ENCODE results near the gene NME8. TPM values are rescaled to one million over a fixed set of nuclear protein-coding genes. Genes with fewer than 3 reads are reported as not detected.

The NME8 gene
- total and polyA plus RNA-seq, 4 donors = 0.59 TPM; not detected in 3

DNA sequence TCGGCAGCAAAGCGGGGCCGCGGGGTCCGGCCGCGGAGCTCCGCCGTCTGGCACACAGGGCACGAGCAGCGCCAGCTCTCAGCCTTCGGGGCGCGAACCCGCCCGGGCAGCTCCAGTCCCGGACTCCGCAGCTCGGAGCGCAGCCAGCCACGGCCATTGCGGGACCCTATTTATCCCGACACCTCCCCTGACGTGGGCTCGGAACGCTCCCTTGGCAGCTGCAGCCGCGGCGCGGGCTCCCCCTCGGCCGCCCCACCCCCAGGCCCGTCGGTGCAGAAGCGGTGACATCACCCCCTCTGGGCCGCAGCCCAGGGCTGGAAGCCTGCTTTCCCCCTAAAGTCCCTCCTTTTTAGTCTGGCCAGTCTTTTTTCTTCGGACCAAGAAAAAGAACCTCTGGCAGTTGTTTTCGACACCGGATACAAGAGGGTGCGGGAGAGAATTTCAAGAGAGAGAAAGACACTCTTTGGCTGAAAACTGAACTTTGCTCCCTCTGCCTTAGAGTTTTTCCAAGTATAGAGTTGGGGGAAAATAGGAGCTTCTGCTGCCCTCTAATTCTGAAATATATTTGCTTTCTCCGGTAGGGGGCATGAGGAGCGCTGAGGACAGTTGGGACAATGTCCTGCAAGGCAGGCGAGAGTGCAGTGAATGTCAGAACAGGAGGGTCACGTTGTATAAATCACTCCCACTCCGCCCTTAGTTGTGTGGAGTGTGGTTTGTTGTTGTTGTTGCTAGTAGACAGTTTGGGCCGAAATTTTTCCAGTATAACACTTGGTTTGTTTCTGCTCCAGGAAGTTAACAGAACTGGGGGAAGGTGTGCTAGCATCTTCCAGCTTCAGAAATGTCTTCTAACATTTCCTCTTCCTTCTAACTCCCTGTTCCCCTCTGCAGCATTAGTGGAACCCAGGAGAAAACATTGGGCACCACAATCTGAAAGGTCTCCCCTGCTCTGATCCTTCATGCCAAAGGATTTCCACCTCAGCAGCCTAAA is 68.6 kb downstream of the NME8 start, which contains the start of gene SFRP4:
Gene SFRP4 (minus strand): TSS at position 145 of the 988 bp plus-strand sequence. CDS start 280 bp downstream, outside the sequence.
- peak within 1 kb of the TSS; percentile 68 for H3K4me3 ChIP-seq (ENCODE audit: low read depth, low read length)
- peak in 4 of 6 donors; percentile 63 to 88 (median 80) for DNase-seq (ENCODE audit: low read depth in 4 of 6, low spot score in 6 of 6)
- no peaks in the 10 kb centered on the region for H3K9me3 ChIP-seq (ENCODE audit: control insufficient read depth, insufficient read depth, low read length)
- peaks cover 19% of the 10 kb centered on the region for H3K27me3 ChIP-seq (ENCODE audit: control insufficient read depth, insufficient read depth, low read length)
- H3K4me1 ChIP-seq (ENCODE audit: control insufficient read depth, insufficient read depth, low read length) = peaks cover 18% of the 10 kb centered on the region
- H3K27ac ChIP-seq (ENCODE audit: low read depth, low read length) = peak within 1 kb of the TSS; percentile 86
- no peaks in the 10 kb centered on the region for H3K36me3 ChIP-seq (ENCODE audit: control insufficient read depth, insufficient read depth, low read length)
- WGBS (ENCODE audit: insufficient coverage) = 0% methylated on average over 41 of the region's 46 CpGs

DNA sequence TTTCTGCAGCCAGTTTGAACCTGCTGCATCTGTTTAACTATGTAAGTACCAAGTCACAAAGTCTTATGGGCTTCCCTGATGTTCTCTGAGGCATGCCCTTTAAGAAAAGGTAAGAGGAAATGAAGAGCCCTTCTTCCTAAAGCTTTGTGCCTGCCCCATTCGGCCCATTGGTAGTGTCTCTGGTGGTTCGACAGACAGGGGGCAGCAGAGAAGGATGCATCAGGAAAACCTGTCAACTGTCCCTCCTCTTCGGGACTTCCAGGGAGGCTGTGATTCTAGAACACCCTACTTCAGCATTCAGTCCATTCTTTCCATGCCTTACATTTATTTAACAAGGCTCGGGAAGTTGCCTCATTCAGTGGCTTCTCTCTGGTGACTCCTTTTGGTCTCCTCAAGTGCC is 70.1 kb downstream of the NME8 start:
- no peak overlapping the region for H3K27ac ChIP-seq (ENCODE audit: low read depth, low read length)
- H3K4me3 ChIP-seq (ENCODE audit: low read depth, low read length) = no peak overlapping the region
- DNase-seq (ENCODE audit: low read depth in 4 of 6, low spot score in 6 of 6) = no peak
- 66% methylated on average over 4 of the region's 4 CpGs for WGBS (ENCODE audit: insufficient coverage)
- peaks cover 18% of the 10 kb centered on the region for H3K4me1 ChIP-seq (ENCODE audit: control insufficient read depth, insufficient read depth, low read length)
- peaks cover 19% of the 10 kb centered on the region for H3K27me3 ChIP-seq (ENCODE audit: control insufficient read depth, insufficient read depth, low read length)
- H3K36me3 ChIP-seq (ENCODE audit: control insufficient read depth, insufficient read depth, low read length) = no peaks in the 10 kb centered on the region
- no peaks in the 10 kb centered on the region for H3K9me3 ChIP-seq (ENCODE audit: control insufficient read depth, insufficient read depth, low read length)

DNA sequence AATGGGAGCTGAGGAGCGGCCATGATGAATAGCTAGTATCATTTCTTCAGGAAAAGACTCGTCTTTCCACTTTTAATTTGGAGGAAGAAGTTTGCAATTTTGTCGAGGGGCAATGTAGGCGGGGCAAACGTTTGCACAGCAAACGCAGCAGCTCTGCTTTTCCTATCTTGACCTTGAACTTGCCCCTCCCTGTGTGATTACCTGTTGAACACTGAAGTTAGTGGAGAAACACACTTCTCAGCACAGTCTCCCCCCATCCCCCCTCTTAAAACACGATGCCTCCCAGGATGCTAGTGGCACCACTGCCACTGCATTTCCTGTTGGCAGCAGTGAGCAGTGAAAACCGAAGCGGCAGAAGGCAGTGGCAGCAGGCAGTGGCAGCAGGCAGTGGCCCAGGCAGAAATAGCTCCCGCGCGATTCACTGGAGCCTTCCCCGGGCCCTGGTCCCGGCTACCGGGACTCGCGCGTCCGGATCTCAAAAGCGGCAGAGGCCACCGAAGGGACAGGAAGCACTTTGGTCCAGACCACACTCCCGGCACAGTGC is 72.0 kb downstream of the NME8 start, which contains the start of gene EPDR1:
Gene EPDR1 (plus strand): TSS at position 336 of the 544 bp plus-strand sequence. CDS start 300 bp downstream, outside the sequence.
- no peaks in the 10 kb centered on the region for H3K36me3 ChIP-seq (ENCODE audit: control insufficient read depth, insufficient read depth, low read length)

DNA sequence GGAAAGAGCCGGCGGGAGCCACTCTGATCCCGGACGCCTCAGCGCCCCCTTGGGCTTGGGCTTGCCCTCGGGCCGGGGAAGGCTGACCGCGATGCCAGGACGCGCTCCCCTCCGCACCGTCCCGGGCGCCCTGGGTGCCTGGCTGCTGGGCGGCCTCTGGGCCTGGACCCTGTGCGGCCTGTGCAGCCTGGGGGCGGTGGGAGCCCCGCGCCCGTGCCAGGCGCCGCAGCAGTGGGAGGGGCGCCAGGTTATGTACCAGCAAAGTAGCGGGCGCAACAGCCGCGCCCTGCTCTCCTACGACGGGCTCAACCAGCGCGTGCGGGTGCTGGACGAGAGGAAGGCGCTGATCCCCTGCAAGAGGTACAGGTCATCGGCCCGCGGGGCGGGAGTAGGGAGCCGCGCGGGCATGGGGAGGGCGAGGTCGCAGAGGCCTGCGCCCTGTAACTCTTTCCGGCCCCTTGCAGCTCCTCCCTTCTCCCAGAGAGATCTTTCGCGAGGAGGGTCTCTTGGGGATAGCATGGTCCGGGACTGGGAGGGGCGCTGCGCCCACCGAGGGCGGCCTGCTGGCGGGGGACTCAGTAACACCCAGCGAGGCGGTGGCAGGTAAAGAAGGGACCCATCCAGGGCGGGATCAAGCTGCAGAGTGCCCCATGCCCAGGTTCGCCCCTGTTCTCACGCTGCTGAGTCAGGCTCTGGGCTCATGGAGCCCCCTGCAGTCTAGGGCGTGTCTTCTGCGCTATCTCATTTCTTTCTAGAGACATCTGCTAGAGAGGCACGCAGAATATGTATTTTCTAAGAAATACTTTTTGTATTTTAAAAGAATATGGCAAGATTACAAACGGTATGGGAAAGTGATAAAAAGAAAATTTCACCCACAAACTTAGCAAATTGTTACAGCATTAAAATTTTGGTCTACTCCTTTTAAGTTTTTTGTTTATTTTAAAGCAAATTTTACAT is 72.7 kb downstream of the NME8 start:
- Histone ChIP-seq H3K4me1 (ENCODE audit: control insufficient read depth, insufficient read depth, low read length) (peaks cover 13% of the 10 kb centered on the region), H3K9me3 (ENCODE audit: control insufficient read depth, insufficient read depth, low read length) (peaks cover 3% of the 10 kb centered on the region), H3K4me3 (ENCODE audit: low read depth, low read length) (peak overlapping the region; percentile 78), H3K36me3 (ENCODE audit: control insufficient read depth, insufficient read depth, low read length) (no peaks in the 10 kb centered on the region), H3K27ac (ENCODE audit: low read depth, low read length) (peak overlapping the region; percentile 79), H3K27me3 (ENCODE audit: control insufficient read depth, insufficient read depth, low read length) (peaks cover 8% of the 10 kb centered on the region)
- WGBS (ENCODE audit: insufficient coverage) = under 1% methylated on average over 57 of the region's 63 CpGs
- peak in 2 of 6 donors; percentile 79 to 85 for DNase-seq (ENCODE audit: low read depth in 4 of 6, low spot score in 6 of 6)

More for the DNA sequence above, 72.0 kb downstream of the NME8 start, which contains the start of gene EPDR1:
- peaks cover 18% of the 10 kb centered on the region for H3K4me1 ChIP-seq (ENCODE audit: control insufficient read depth, insufficient read depth, low read length)
- H3K9me3 ChIP-seq (ENCODE audit: control insufficient read depth, insufficient read depth, low read length) = no peaks in the 10 kb centered on the region
- peak within 1 kb of the TSS; percentile 79 for H3K27ac ChIP-seq (ENCODE audit: low read depth, low read length)
- WGBS (ENCODE audit: insufficient coverage) = 6% methylated on average over 16 of the region's 22 CpGs
- H3K4me3 ChIP-seq (ENCODE audit: low read depth, low read length) = peak within 1 kb of the TSS; percentile 78
- DNase-seq (ENCODE audit: low read depth in 4 of 6, low spot score in 6 of 6) = peak in 5 of 6 donors; percentile 54 to 93 (median 68)
- peaks cover 16% of the 10 kb centered on the region for H3K27me3 ChIP-seq (ENCODE audit: control insufficient read depth, insufficient read depth, low read length)

DNA sequence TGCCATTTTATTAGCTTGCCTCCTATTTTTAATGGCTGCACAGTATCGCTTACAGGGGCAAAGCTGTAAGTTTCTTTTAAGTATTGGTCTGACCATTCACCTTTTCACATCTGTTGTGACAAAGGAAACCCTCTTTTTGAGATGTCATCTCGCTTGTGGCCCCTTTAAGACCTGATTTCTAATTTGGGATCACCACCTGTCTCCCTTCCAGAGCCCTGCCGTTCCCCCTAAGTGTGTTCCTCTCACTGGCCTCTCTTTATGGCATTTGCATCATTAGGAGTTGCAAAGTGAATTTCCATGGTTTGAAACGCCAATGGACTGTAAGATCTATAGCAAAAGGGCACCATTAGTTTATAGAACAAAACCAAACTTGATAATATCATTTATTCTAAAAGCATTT is 73.5 kb downstream of the NME8 start:
- H3K9me3 ChIP-seq (ENCODE audit: control insufficient read depth, insufficient read depth, low read length) = peaks cover 3% of the 10 kb centered on the region
- H3K4me3 ChIP-seq (ENCODE audit: low read depth, low read length) = peak overlapping the region; percentile 78
- no peaks in the 10 kb centered on the region for H3K36me3 ChIP-seq (ENCODE audit: control insufficient read depth, insufficient read depth, low read length)
- WGBS (ENCODE audit: insufficient coverage) = 80% methylated on average over 1 of the region's 4 CpGs
- H3K4me1 ChIP-seq (ENCODE audit: control insufficient read depth, insufficient read depth, low read length) = peaks cover 9% of the 10 kb centered on the region
- H3K27ac ChIP-seq (ENCODE audit: low read depth, low read length) = no peak overlapping the region
- DNase-seq (ENCODE audit: low read depth in 4 of 6, low spot score in 6 of 6) = peak in 1 of 6 donors; percentile 11
- H3K27me3 ChIP-seq (ENCODE audit: control insufficient read depth, insufficient read depth, low read length) = peaks cover 1% of the 10 kb centered on the region

DNA sequence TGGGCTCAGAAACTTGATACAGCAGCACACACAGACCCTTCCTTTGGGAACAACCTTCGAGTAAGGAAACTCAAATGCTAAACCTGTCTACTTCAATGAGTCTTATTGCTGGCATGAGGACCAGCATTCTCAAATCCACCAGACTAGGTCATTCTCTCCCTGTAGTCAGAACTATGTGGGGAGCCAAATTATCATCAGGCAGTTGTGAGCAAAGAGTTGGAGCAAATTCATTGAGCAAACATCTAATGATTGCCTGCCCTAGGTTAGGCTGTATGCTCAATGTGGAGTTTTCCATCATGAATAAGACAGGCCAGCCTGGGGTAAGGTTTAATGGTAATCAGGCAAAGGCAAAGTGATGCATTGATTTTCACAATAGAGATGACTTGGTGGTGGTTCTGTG is 75.6 kb downstream of the NME8 start:
- Histone ChIP-seq H3K4me1 (ENCODE audit: control insufficient read depth, insufficient read depth, low read length) (peaks cover 9% of the 10 kb centered on the region), H3K36me3 (ENCODE audit: control insufficient read depth, insufficient read depth, low read length) (no peaks in the 10 kb centered on the region), H3K27ac (ENCODE audit: low read depth, low read length) (no peak overlapping the region), H3K27me3 (ENCODE audit: control insufficient read depth, insufficient read depth, low read length) (no peaks in the 10 kb centered on the region), H3K4me3 (ENCODE audit: low read depth, low read length) (no peak overlapping the region), H3K9me3 (ENCODE audit: control insufficient read depth, insufficient read depth, low read length) (peaks cover 3% of the 10 kb centered on the region)
- WGBS (ENCODE audit: insufficient coverage) = 71% methylated on average over 1 of the region's 1 CpG
- no peak for DNase-seq (ENCODE audit: low read depth in 4 of 6, low spot score in 6 of 6)

DNA sequence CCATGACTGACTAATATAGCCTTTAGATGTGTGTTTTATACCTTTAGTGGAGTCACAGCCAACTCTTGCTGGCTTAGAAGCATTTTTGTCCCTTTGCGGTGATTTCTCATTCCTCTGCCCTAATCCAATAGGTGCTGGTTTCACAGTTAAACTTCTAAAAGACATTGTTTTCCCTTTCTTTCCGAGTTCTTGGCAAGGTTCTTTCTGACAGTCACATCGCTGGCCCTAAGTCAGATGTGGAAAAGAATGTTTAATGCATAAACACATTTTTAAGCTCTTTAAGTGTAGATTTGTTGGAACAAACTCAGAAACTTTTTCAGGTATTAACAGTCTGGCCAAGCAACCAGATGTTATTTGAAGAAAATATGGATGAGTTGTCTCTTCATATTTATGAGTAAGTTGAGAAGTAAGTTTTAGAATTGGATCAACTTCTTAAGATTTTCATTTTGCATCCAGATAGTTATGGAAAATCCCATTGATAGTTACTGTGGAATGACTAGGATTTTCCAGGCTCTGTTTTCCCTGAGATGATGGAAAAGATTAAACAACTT is 76.2 kb downstream of the NME8 start:
- Histone ChIP-seq H3K27me3 (ENCODE audit: control insufficient read depth, insufficient read depth, low read length) (no peaks in the 10 kb centered on the region), H3K4me3 (ENCODE audit: low read depth, low read length) (no peak overlapping the region), H3K36me3 (ENCODE audit: control insufficient read depth, insufficient read depth, low read length) (no peaks in the 10 kb centered on the region), H3K27ac (ENCODE audit: low read depth, low read length) (no peak overlapping the region), H3K9me3 (ENCODE audit: control insufficient read depth, insufficient read depth, low read length) (peaks cover 3% of the 10 kb centered on the region), H3K4me1 (ENCODE audit: control insufficient read depth, insufficient read depth, low read length) (peaks cover 9% of the 10 kb centered on the region)
- DNase-seq (ENCODE audit: low read depth in 4 of 6, low spot score in 6 of 6) = no peak
- 67% methylated on average over 1 of the region's 3 CpGs for WGBS (ENCODE audit: insufficient coverage)

DNA sequence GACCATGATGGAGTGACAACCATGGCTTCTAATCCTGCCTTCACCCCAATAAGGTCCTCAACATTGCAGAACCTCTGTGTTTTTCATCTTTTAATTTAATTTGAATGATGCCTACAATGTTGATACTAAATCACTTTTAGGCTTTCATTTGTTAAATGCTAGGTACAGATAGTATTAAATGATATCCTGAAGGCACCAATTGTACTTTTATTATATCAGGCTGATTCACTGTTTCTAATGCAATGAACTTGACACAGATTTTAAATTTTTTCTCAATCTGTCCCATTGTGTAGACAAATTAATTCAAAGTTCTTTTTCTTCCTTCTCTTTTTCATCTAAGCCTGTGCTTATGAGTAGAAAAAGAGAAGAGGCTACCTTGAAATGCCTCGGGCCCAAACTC is 77.2 kb downstream of the NME8 start:
- no CpG with 5 or more reads among the region's 1 CpG for WGBS (ENCODE audit: insufficient coverage)
- no peak overlapping the region for H3K27ac ChIP-seq (ENCODE audit: low read depth, low read length)
- H3K9me3 ChIP-seq (ENCODE audit: control insufficient read depth, insufficient read depth, low read length) = peaks cover 3% of the 10 kb centered on the region
- no peak for DNase-seq (ENCODE audit: low read depth in 4 of 6, low spot score in 6 of 6)
- no peaks in the 10 kb centered on the region for H3K27me3 ChIP-seq (ENCODE audit: control insufficient read depth, insufficient read depth, low read length)
- peaks cover under 1% of the 10 kb centered on the region for H3K4me1 ChIP-seq (ENCODE audit: control insufficient read depth, insufficient read depth, low read length)
- H3K4me3 ChIP-seq (ENCODE audit: low read depth, low read length) = no peak overlapping the region
- H3K36me3 ChIP-seq (ENCODE audit: control insufficient read depth, insufficient read depth, low read length) = no peaks in the 10 kb centered on the region

Measured in spinal cord (tissue), 10 donors.